ENCODE measurements around the gene CDHR2.

Gene CDHR2

DNA sequence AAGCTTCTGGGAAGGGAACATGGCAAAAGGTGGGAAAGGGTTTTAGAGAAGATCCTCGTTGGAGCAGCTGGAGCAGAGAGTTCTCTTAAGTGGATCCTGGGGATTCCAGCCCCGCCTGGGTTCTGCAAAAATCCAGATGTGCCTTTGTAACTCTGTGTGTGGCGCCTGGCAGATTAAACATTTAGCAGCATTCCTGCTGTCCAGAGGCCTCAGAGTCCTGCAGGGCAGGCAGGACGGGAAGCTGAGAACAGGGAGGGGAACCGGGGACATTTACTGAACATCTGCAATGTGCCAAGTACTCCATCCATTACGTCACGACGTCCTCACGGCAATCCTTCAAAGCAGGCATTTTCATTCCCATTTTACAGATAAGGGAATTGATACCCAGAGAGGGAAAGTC, 87.3 kb downstream of the CDHR2 start:
- in situ Hi-C loops (cut with HindIII; ENCODE audit: low sequenced_read_pairs) = no loop called here

DNA sequence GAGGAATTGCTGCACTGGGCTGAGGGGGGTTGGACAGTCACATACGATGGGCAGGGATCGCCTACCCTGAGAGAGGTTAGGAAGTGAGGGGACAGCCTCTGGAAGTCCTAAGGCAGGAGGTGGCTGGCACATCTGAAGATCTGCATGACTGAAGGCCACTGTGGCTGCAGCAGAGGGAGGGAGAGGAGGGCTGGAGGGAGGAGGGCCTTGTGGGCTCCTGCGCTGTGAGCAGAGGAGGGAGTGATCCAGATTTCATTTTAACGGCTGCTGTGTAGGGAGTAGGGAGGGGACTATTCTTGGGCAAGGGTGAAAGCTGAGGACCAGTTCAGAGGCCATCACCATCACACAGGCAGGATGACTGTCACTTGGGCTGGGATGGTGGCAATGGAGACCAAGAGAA, 88.4 kb downstream of the CDHR2 start:
- in situ Hi-C loops (cut with HindIII; ENCODE audit: low sequenced_read_pairs) = no loop called here

GRCh38 chr5:176638437-176638836, 89.3 kb downstream of the CDHR2 start:
- in situ Hi-C loops (cut with HindIII; ENCODE audit: low sequenced_read_pairs) = no loop called here

DNA sequence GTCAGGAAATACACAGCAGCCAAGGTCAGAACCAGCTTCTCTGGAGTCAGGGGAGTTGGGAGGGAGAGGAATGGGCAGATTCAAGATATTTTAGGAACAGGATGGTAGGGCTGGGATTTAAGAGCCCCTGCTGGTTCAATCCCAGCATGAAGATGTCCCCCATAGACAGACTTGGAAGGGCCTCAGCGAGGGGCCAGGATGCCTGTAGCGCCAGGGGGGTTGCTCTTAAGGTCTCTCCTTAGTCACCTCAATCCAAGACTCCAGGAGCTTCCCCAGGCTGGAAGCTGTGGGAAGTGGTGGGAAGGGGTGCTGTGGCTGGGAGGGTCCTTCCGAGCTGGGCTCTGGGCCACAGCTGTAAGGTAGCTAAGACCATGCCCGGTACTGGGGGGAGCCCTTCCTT, 90.1 kb downstream of the CDHR2 start:
- in situ Hi-C loops (cut with HindIII; ENCODE audit: low sequenced_read_pairs) = no loop called here

GRCh38 chr5:176639981-176640380, 90.8 kb downstream of the CDHR2 start:
- in situ Hi-C loops (cut with HindIII; ENCODE audit: low sequenced_read_pairs) = no loop called here

- in situ Hi-C loops (cut with HindIII; ENCODE audit: low sequenced_read_pairs) = no loop called here
Observed at GRCh38 chr5:176640616-176641015, 91.5 kb downstream of the CDHR2 start.

GRCh38 chr5:176642675-176643490, 93.7 kb downstream of the CDHR2 start:
- in situ Hi-C loops (cut with HindIII; ENCODE audit: low sequenced_read_pairs) = no loop called here

DNA sequence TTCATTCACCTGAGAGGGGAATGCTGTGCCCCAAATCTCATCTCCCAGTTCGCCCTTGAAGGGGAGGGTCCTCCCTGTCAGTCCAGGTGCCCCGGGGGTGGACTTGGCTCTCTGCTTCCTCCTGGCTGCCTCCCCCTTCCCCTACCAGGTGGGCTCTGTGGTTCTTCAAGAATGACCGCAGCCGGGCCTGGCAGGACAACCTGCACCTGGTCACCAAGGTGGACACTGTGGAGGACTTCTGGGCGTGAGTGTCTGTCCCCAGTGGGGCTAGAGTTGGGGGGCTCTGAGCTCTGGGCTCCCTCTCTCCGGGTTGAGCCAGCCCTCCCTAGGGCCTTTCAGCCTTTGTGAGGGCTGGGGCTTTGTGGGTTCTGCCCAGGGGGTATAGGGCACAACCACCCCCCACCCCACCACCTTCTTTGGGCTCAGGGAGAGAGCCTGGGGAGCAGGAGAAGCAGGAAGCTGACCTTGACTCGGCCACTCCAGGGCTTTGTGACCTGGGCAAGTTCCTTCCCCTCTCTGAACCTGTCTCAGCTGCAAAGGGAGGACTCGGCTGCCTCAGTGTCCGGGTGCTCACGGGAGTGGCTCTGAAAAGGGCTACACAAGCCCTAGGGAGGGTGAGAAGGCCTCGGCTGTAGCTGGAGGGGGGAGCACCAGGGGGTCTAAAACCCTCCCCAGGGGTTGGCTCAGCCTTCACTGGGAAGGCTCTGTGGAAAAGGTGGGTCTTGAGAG, 94.5 kb downstream of the CDHR2 start:
- in situ Hi-C loops (cut with HindIII; ENCODE audit: low sequenced_read_pairs) = no loop called here

DNA sequence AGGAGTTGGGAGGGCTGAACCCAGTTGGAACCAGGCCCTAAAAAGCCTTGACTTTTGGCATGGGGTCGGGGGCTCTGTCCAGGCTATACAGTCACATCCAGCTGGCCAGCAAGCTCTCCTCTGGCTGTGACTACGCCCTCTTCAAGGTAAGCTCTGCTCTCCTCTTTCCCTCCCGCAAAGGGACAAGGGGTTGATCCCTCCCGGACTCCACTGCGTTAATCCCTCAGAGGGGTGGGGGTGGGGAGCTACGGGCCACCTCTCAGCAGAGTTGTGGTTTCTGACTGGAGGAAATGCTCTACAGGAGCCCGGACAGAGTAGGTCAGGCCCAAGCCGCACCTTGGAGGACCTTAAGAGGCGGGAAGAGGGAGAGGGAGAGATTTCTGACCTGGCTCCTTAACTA, 95.2 kb downstream of the CDHR2 start:
- in situ Hi-C loops (cut with HindIII; ENCODE audit: low sequenced_read_pairs) = no loop called here

GRCh38 chr5:176644878-176645670, 95.9 kb downstream of the CDHR2 start:
- in situ Hi-C loops (cut with HindIII; ENCODE audit: low sequenced_read_pairs) = no loop called here

Measured in DLD1 (cell line).